AG09319 (cell line): ENCODE data around the gene POLQ.
"Not testable (repeated sequence)": the region's sequence is repeated elsewhere in the genome, so short reads cannot be mapped to it uniquely, and the experiment has no call there.

Experiments used
- DNase-seq: peaks from one replicate; pipeline ENCODE4 v3.0.0-alpha.2; 2010; ENCODE audit warnings: low read depth; ENCODE audit errors: extremely low read depth
- CTCF ChIP-seq: IDR thresholded peaks from 2 replicates; pipeline ENCODE4 v1.5.1; 2011; ENCODE audit warnings: low read depth, mild to moderate bottlenecking, inconsistent platforms, low read length, moderate library complexity

The POLQ gene

DNA sequence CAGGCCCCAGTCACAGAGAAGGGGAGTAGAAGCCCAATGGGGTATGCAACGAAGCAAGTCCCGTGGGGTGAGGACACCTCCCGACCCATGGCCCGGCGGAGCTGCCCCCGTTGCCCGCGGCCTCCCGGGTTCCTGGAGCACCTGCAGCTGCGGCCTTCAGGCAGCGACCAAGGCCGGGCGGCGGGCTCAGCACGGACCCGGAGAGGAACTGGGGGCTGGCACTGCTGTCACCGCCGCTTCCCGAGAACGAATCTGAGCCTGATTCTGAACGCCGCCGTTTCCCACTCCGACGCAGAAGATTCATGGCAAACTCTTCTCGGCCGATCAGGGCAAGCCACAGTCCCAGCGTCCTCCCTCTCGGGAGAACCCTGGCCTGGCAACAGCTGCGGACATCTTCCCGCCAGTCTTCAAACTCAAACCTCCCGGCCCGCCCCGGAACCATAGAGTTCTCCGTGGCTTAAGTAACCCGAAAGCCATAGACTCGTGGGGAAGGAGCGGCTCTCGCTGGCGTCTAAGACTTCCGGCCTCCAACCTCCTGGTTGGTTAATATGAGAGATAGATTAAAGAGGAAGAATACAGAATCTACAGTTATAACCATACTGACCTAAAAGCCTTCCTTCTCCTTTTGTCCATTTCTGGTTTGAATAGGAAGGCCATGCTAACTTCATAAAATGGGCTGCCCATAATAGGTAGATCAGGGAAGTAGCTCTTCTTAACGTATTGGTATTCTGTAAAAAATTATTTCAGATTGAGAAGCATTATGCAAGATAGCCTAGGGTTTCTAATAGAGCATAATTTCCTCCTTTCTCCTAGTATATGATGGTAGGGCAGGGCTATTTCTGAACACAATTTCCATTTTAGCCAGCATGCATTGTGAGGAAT is at the start of gene POLQ:
POLQ (minus strand) TSS at position 415 of the 882 bp plus-strand sequence; CDS start at position 304, 111 bp downstream.
- TF ChIP-seq CTCF = no peak
- DNase-seq = peak; percentile 85

DNA sequence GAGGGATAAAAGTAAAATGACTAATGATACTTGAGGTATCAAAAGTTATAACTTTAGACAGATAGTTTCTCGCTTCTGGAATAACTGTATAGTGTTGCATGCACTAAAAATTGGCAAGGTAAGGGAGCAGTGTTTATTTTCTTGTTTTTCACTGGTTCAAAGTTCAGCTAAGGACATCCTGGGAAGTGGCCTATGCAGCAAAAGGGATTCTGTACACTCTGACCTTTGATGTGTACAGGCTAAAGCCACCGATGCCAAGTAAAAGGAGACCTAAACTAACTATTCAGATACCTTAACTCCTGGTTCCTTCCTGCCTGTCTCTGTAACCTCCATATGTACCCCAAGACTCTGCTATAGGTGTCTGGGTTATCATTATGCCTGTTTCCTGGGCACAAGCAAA is 49.1 kb upstream of the POLQ start:
- DNase-seq = no peak
- TF ChIP-seq CTCF = no peak

- not testable (repeated sequence) for DNase-seq
Observed at GRCh38 chr3:121593806-121594205, 48.0 kb upstream of the POLQ start.

DNA sequence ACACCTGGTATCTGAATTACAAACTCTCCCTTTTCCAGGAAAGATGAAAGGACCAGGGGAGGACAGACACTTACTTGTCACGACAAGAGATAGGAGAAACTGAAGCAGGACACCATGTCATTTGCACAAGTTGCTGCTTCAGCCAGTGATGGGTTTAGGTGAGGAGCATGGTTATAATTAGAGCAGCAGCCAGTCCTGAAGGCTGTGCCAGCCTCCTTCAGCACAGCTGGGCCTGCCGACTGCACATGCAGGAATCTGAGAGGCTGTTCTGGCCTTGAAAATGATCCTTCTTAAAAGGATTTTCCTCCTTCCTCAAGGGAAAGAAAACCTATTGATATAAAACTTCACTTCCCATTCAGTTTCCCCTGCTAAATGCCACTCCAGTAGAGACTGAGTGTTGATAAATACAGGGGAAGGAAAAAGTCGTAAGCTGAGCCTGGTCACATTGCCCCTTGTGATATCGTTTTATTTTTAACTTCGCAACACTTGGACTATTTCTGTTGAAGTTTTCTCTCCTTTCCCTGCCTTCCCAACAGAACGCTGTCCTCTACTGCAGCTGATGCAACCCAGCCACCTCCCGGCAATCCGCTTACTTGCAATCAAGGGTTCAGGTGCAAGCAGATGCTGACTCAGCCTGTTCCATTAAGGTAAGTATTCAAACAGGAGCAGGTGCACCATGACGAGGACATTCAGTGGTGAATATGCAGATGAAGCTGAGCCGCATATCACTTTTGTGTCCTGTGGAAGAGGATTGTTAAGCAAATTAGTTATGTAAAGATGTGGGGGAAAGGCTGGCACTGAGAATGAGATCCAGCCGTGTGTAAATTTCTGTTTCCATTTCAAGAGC is 47.3 kb upstream of the POLQ start, which contains the start of gene FBXO40:
FBXO40 (plus strand) TSS at position 524 of the 847 bp plus-strand sequence. CDS start 27,197 bp downstream, outside the sequence.
- TF ChIP-seq CTCF = no peak
- no peak for DNase-seq

DNA sequence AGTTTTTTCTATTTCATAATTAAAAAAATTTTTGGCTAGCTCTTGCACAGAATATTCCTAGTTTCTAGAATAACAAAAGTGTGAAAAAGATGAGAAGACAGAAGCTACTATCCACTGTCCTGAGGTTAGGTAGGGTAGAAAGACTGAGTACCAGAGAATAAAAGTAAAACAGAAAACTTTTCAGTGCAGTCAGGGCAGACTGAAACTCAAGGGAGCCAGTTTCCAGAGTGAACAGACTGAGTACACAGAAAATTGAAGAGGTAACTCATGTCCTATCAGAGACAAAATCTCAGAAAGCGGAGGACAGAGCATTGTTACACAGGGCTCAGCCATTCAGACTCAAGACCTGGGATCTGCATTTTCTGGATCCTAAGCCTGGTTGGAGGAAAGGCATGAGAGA is 38.6 kb upstream of the POLQ start:
- DNase-seq = no peak
- no peak for TF ChIP-seq CTCF

DNA sequence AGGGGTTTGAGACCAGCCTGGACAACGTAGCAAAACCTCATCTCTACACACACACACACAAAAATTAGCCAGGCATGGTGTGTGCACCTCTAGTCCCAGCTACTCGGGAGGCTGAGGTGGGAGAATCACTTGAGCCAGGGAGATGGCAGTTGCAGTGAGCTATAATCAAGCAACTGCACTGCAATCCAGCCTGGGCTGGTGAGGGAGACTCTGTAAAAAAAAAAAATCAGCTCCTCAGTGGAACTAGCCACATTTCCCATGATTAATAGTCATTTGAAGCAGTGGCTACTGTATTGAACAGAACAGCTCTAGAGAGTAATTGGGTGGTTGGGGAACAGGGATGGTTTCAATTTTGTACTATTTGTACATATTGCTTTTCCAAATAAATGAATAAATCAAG is 35.9 kb upstream of the POLQ start:
- TF ChIP-seq CTCF = no peak
- DNase-seq = no peak

GRCh38 chr3:121574449-121574848 is 28.7 kb upstream of the POLQ start:
- DNase-seq = no peak
- no peak for TF ChIP-seq CTCF
